Activated T-helper 1 cell treated with anti-CD3 and anti-CD28 coated beads, Interleukin-2, amount 50 U/mL, for 16 hours (primary cell): Measurements from ENCODE around the gene RPS21.
"Not testable (repeated sequence)": the region's sequence is repeated elsewhere in the genome, so short reads cannot be mapped to it uniquely, and the experiment has no call there.

Experiments used
- DNase-seq, 2 donors: peaks; one replicate each; pipeline ENCODE4 v3.0.0-alpha.2; 2020; ENCODE audit warnings: low read depth in 1 of 2, low spot score in 1 of 2

The RPS21 gene

DNA sequence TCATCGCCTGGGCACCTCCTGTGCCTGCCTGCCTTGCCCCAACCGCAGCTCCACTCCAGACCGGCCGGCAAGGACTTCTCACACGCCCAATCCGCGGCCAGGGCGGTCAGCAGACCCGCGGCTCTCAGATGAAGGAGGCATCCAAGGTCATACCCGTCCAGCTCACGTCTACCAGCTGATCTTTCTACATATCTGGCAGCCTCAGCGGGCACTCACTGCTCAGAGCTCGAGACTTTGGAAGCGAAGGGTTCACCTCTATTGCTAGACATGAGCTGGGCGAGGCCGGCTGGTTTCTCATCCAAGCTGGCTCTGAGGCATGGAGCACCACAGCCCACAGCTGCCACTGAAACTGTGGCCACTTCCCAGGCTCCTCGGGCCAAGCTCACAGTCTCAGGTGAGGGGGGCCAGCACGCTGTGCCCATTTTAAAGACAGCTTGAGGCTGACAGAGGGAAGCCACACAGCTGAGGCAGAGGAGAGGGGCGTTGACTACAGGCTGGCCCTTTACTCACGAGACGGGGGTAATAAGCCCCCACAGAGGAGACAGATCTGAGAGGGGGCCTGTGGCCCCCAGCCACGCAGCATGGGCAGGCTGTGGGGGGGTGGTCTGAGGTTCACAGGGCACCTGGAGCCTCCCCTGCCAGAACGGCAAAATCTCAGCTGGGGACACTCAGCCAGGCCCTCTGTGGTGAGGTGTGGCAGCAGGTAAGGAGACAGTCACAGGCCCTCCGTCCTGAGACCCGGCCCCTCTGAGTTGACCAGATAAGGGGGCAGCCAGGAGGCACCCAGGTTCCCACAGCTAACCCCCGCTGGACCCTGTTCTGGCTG is 21.8 kb upstream of the RPS21 start:
- DNase-seq, result no peak

DNA sequence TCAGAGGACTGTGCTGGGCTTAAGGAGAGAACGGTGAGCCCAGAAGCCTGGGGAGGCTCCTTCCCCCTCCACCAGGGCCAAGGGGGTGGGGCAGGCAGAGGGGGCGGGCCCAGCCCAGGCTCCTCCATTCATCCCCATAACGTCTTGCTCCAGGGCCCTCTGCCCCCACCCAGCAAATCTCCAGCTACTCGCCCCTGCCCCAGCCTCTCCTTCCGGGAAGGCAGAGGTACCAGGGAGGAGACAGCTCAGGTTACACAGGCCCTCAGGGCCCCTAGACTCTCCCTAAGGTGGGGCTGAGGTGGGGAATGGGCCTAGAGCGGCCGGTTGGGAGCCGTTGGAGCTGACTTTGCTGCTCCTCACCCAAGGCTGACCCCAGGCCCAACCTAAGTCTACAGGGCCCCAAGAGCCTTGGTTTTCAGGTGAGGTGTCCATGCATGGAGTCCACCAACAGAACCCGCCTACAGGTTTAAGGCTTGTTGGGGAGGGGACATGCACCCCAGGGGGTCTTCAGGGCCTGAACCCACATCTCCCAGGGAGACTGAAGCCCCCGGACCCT is 21.0 kb upstream of the RPS21 start:
- DNase-seq, result no peak

DNA sequence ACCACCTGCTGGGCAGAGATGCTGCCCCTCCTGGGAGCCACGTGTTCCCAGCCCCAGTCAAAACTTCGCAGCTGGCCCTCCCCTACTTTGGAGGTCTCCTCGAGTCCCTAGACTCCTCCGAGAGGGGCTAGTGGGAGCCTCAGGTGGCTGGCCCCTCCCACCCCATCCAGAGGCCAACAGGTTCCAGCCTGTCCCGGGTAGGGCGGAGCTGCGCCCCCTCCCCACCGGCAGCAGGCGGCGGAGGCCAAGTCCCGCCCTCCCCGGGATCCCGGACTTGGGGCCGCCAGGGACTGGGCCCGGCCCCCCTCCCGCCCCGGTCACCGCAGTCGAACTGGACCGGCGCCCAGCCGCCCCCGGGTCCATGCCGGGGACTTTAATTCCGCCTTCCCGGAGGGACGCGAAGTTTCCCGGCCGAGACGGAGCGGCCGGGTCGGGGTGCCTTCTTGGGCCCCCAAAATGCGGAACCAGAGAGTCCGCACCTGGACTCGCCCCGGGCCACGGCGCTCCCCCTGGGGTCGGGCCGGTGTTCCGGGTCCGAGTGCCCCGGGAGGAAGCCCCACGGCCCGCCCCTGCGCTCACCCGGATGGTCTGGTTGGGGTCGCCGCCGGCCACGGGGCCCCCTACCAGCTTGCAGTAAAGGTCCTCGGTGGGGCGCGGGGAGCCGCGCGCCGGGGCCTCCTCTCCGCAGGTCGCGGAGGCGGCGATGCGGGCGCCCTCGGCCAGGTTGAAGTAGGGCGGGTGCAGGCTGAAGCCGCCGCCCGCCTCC is 20.4 kb upstream of the RPS21 start:
- DNase-seq, result no peak

DNA sequence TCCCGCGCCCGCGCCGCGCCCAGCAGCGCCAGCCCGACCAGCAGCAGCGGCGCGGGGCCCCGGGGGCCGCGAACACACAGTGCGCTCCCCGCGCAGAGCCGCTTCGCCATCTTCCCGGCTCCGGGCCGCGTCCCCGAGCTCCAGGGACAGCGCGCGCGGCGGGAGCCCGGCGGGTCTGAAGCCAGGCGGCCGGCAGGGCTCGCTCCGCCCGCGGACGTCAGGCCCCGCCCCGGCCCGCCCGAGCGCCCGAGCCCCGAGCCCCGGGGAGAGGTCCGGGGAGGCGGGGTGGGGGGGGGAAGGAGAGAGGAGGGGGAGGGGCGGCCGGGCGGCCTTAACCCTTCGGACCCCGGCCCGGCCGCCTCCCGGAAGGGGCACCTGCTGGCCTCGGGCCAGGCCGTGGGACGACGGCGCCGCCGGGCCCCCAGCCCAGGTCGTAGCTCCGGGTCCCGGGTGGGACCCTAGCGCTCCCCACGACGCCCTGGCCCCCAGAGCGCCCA is 19.7 kb upstream of the RPS21 start, which contains the start of gene LAMA5:
Gene LAMA5 (minus strand): TSS at position 177 of the 497 bp plus-strand sequence. CDS start 67 bp downstream, at position 110.
- no peak for DNase-seq

DNA sequence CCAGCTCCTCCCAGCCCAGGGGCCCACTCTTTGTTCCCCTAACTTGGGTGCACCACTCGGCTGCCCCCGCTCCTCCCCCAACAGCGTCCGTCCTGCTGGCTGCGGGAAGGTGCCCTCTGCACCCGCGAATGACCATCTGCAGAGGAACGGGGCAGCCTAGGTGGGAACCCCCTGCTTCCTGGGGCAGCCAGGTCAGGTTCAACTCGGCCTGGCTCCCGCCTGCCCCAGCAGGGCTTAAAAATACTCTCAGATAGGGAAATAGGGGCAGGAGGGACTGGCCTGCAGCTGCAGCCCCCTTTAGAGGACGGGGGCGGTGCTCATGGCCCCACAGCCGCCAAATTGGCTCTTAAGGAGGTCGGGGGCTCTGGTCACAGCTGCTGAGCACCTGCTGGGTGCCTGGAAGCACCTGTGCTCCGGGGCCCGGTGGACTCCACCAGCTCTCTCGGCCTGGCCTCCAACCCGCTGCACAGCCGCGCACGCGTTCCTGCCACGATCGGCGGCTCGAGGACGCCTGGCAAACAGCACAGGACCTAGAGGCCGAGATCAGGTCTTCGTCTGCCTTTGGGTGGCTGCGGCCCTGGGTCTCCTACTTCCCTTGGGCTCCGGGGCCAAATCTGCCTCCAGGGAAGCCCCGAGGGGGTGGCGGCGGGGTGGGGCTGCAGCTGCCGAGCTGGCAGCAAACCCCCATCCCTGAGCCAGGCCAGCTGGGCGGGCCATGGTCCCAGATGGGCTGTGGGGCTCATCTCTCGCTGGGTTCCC is 19.1 kb upstream of the RPS21 start:
- no peak for DNase-seq

DNA sequence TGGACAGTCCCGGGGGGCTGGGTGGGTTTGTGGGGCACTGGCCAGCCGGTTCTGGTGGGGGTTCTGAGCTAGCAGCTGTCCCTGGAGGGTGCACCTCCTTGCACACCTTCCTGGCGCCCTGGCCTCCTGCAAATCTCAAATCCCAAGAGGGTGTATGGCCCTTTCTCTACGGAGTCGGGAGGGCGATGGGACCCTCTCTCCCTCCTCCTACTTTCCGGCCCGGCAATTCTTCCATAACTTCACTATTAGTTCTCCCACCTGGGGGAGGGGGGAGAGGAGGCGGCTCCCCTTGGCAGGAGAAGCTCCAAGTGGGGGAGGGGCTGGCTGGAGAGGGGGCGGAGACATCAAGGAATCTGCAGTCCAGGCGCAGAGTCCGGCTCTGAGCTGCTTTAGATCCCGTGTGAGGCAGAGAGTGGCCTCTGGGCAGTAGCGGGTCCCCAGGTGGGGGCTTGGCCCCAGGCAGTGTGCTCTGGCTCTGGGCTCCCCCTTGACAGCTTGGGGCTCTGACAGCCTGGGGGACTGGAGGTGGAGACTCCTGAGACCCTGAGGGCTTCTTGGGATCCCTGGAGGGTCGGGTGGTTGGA is 18.4 kb upstream of the RPS21 start:
- DNase-seq, result no peak

DNA sequence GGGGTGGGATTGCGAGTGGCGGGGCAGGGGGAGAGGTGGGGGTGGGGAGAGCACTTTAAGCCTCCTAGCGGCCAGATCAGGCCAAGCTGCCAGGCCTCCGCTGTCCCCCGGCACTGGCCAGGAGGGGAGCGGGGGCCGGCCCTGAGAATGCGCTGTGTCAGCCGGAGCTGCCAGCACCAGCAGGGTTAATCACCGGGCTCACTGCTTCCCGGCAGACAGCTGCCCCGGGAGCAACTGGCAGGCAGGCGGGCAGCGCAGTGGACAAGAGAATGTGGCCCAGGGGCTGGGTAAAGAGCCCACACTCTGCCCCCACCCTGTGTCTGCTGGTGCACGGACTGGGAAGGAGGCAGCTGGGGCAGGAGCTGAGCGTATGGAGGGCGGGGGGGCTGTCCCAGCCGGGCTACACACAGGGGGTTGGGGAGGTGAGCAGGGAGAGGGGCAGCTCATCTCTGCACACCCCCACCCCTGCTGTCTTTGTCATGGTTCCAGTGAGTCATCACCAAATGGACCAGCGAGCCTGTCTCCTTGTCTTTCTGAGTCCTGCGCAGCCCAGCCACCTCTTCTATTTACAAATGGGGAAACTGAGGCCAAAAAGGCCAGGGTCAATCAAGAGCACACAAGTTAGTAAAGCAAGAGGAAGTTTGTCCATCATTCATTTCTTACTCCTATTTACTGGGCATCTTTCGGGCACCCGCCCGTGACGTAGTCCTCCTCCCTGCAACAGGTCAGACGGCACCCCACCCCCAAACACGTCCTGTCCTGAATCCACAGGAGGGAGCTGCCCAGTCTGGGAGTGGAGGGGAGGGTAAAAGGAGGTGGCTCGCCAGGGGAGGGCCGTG is 17.7 kb upstream of the RPS21 start:
- no peak for DNase-seq

DNA sequence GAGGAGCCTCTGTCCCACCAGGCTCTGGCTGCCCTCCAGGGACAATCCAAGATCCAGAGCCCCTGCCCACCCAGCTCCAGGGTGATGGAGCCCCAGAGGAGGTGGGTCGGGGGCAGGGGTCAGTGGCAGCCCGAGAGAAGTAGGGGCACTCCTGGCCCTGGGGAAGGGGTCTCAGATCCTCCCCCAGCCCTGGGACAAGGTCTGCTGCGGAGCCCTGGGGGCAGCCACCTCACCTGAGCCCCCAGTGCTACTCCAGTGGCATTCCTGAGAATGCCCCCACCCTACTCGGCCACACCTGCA is 17.1 kb upstream of the RPS21 start:
- DNase-seq, result no peak

DNA sequence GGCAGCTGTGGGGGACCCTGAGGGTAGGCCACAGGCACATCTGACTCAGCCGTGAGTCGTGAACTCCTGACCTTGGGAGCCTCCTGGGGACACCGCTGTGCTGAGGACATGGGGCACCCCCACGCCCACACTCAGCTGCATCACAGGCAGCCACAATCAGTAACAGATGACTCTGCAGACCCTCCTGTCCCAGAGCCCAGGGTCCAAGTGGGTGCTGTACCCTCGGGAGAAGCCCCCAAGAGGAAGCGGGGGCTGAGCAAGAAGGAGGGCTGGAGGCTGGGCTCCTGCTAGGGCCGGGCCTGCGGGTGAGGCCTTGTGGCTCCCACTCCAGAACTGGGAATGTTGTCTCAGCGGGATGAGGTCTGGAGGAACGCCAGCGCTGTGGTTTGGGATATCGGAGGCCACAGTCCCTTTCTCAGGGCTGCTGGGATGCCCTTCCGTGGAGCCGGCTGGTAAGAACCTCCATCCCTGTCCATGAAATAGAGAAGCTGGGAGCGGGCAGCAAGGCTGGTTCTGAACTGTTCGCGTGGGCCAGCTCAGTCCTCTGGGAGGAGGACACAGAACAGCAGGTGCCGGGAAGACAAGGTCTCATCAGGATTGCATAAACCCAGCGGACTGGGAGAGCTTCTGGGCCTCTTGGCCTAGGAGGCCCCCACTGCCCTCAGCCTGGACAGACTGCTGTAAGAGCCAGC is 16.6 kb upstream of the RPS21 start:
- DNase-seq, result no peak

DNA sequence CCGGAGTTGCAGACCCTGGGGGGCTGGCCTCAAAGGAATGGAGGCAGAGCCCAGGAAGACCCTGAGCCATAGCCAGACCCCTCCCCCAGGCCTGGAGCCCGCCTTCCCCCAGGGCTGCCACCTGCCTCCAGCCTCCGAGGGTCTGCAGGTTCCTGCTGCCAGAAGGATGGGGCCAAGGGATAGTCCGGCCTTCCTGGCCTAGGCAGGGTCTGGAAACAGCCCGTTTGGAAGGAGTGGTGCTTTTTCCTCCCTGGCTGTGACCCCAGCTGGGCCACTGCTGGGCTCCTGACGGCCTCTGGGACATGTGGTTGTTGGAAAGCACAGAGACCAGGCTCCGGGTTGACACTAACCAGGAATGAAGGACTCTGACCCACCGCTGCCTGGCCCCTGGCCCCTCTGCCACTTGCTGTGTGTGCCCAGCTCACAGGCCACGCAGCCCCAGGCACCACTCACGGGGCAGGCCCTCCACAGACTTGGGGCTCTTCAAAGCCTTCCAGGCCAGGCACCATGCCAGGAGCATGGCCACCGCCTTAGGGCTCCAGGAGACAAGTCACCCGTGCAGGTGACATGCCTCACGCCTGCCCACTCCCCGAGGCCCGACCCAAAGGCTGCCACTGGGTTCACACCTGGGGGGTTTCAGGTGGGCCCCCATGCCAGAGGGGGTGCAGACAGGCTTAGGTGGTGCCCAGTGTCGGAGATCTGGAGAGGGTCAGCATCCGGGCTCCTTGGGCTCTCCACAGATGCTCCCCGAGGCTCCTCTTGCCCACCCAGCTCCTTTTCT is 15.9 kb upstream of the RPS21 start:
- DNase-seq, result no peak

DNA sequence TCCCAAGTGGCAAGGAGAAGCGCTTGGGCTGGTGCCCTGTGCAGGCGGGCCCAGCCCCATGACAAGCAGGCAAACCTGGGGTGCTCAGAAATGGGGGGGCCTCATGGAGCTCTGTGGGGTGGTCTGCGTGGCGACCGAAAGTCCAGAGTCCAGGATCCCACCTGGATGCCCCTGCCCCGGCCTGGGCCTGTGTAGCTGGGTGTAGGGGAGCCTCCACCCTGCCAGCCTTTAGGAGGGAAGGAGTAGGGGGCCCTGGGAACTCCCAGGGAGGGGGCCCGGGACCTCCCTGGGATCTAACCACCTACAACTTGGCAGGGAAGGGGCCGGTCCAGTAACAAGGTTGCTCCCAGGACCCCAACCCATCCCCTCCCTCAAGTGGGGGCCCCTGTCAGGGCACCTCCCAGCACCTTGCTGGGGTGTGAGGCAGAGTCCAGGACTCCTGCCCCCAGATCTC is 15.3 kb upstream of the RPS21 start:
- DNase-seq, result no peak

DNA sequence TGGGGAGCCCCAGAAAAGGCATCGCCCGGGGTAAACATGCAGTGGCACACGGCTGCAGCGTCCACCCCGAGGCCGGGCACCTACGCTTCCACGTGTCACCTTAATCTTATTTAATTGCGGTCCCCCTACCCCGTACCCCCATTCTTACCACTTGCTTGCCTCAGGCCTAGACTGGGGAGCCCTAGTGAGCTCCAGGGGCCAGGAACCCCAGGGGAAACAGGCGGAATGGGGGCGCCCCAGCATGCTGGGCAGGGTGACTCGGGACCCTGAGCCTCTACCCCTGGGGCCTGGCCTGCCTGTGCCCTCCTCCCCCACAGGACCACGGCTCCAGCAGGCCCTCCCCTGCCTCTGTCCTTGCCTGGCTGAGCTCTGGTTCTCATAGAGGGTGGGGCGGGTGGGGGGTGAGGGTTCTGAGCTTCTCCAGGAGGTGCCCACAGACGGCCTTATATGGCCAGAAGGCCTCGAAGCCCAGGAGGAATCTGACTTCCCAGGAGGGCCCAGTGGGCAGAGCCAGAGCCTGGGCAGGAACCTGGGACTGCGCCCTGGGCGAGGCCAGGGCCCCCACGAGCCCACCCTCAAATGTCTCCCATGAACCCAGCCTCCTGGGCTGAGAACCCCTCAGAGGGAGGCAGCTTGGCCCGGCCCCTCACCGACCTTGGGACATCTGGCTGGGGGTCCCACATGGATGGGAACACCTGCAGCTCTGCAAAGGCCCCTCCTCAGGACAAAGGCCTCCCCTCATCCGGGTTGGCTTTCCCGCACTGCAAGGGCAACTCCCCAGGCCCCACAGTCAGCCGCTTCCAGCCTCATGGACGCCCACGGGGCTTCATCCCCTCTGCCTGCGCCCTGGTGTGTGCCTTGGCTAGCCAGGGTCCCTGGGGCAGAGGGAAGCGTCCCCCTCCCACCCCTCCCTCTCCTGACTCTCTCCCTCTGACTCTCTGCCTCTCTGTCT is 14.6 kb upstream of the RPS21 start:
- no peak for DNase-seq

DNA sequence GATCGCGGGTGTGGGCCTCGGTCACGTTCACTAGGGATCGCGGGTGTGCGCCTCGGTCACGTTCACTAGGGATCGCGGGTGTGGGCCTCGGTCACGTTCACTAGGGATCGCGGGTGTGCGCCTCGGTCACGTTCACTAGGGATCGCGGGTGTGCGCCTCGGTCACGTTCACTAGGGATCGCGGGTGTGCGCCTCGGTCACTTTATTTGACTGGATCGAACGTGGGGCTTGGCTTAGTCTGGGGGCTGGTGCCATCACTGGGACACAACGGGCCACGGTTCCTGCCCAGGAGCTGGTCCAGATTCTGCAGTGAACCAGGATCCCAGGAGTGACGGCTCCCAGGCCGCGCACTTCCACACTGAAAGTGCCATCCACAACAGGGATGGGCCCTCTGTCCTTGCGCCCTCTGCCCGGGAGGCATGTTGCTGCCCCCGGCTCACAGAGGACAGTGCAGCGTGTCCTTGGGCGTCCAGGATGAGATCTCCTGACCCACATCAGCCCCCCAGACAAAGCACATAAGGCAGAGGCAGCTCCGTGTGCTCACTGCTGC is 13.2 kb upstream of the RPS21 start:
- DNase-seq, result not testable (repeated sequence)

DNA sequence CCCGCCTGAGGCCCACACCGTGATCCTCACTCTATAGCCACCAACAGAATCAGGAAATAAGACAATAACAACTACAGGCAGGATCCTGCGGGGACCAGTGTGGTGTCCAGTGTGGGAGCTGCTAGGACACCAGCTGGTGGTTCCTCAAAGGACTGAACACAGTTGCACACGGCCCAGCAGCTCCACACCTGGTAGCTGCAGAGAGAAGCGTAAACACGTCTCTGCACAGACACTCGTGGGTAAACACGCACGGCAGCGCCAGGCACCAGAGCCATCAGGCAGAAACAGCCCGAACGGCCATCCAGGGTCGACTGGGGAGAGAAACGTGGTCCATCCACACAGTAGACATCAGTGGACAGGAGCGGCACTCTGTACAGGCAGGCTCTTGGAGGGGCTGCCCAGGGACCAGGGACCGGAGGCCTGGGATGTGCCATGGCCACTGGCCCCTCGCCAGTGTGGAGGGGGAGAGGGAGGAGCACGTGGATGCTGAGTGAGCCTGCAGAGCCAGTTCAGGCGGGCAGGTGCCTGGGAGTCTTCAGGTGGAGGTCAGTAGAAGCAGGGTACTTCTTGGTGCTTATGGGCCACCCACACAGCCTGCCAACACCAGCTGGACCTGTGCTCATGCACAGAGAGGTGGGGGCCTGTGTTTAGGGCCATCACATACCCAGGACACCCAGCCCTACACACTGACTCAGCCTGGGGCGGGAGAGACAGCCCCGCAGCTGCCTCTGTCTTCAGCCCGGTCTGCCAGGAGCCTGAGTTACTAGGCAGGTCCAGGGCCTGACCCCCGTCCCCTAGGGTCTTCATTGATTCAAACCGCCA is 12.4 kb upstream of the RPS21 start:
- DNase-seq, result no peak

DNA sequence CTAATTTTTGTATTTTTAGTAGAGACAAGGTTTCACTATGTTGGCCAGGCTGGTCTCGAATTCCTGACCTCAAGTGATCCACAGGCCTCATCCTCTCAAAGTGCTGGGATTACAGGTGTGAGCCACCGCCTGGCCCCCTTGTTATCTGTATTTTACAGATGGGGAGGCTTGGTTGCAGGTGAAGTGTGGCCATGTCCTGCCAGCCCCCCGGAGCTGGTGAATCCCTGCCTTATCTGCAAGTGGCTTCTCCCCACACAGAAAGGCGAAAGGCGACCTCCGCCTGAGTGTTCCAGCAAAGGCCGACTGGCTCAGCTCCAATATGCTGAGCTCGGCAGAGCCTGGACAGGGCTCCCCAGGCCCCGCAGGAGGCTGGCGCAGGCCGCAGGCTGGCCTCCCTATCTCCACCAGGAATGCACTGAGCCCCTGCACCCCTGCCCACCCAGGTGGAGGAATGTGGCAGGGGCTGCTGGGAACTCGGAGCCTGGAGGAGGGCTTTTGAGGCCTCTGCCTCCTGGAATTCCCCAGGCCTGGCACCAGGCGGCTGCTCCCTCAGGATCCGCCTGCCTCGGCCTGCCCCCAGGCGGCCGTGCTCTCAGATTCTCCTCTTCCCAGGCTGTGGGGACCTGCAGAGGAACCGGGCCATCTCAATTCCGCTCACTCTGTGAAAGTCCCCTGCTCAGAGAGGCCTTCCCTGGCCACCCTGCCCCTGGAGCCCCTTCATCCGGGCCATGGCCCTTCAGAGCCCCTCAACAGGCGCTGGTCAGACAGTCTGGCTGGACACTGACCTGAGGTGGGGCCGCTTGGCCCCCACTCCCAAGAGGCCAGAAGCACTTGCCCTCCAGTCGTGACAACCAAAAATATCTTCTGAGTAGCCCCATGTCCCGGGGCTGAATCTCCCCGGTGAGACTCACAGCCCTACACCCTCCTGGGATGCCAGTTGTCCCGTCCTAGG is 10.5 kb upstream of the RPS21 start:
- DNase-seq, result no peak
